ENCODE measurements around the gene AOPEP.

AOPEP gene

DNA sequence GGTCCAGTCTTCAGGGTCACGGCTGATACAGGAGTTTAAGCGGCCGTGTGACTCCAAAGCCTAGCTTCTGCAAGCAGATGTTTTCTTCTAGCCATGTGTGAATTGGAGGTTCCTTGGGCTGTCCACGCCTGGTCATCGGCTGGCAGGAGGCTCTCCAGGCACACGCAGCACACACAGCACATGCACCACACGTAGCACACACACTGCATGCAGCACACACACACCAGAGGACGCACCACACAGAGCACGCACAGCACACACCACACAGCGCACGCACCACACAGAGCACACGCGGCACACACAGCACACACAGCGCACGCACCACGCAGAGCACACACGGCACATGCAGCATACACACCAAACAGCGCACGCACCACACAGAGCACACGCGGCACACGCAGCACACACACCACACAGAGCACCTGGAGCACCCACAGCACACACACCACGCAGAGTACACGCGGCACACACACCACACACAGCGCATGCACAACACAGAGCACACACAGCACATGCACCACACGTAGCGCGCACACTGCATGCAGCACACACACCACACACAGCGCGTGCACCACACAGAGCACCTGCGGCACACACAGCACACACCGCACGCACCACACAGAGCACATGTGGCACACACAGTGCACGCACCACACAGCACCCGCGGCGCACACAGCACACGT is 356.7 kb downstream of the AOPEP start:
- DNase-seq (ENCODE audit: low spot score) = no peak

DNA sequence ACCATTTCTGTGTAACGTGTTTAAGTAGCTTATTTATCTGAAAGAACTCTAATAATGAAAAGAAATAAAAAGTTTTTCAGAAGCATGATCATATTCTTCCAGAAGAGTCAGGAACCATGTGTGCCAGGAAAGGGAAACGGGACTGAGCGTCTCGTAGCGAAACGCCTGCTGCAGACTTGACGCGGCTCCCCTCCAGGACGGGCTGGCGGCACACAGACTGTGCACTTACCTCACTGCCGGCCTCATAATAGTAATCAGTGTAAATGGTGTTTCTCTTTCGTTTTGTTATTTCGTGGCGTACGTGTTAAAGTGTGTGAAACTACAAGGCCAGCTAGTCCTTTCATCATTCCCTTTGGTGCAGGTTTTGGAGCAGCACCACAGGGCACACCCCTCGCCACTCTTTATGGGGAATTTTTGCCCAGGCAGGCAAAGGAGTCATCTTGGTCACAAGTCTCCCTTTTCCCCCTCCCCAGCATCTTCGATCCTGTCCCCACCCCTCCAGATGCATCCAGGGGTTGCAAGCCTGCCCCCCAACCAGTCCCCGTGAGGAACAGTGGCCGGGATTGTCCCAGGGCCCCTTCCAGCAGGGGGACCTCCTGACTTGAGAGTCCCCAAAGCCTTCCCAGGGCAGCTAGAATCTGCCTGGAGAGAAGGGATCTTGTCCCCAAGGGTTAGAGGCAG is 357.9 kb downstream of the AOPEP start:
- no peak for DNase-seq (ENCODE audit: low spot score)

DNA sequence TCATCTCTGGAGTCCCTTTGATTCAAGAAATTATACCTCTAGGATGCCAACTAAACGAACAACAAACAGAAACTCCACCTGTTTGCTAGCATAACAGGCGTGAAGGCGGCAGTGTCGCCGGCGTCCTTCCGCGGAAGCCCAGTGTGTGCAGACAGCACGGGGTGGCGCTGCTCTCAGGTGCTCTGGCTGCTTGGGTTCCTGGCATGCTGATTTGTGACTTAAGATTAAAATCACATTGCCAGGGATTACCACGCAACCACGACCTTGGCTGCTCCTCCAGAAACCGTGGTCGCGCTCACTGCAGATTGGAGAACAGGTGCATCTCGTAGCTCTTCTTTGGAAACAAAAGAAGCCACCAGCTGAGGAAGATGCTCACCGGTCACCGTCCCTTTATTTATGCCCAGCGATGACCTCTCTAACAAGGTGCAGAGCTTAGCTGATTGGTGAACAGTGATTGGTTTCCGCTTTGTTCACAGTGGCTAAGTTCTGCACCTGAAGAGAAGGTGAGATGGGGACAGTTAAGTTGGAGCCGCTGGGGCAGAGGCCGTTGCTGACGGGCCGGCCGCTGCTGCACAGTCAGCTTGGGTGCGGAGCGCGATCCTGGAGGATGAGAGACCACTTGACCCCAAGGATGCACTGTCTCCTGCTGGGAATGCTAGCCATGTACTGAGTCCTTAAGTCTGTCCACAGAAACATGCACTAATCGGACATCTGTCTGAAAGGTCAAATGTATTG is 358.7 kb downstream of the AOPEP start:
- no peak for DNase-seq (ENCODE audit: low spot score)

DNA sequence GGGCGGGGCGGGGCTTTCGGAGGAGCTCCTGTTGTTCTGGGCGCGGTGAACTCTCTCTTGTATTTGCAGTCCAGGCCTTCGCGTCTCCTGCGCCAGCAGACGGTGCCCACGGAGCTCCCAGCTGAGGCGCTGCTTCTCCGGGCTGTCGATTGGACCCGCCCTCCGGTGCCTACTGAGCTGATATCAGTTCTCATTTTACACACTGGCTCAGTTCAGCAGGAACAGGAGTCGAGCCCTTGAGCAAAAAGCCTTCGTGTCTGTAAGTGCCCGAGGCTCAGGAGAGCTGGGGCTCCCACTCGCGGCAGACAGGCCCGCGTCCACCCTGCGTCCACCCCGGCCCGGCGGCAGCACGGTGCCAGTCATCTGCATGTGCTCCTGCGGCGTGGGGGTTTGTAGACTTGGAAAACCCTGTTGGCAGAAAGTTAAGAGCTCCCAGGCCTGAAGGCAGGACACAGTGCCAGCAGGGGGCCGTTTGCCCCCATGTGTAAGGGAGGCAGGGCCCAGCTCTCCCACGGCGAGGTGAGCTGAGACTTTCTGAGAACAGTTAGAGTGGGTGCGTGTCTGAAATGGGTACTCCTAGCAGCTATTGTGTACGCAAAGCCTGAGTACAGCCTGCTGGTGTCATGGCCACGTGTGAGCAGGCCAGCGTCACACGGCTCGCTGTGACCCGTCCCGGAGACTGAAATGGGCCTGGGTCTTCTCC is 359.5 kb downstream of the AOPEP start:
- no peak for DNase-seq (ENCODE audit: low spot score)

DNA sequence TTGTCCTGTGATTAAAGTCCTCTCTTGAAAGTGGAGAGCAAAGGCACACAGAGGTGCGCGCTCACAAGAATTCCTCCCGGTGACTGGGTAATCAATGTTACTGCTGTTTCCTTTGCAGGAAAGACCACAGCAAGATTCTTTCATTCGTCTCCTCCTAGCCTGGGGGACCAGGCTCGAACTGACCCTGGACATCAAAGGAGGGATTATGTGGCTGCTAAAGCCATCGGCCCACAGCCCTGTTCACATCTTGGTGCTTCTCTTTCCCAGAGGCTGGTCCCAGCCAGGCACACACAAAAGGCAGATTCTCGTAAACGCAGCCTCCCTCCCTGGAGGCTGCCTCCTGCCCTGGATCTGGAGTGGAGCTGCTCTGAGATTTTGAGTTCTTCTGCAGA is 360.1 kb downstream of the AOPEP start:
- no peak for DNase-seq (ENCODE audit: low spot score)

DNA sequence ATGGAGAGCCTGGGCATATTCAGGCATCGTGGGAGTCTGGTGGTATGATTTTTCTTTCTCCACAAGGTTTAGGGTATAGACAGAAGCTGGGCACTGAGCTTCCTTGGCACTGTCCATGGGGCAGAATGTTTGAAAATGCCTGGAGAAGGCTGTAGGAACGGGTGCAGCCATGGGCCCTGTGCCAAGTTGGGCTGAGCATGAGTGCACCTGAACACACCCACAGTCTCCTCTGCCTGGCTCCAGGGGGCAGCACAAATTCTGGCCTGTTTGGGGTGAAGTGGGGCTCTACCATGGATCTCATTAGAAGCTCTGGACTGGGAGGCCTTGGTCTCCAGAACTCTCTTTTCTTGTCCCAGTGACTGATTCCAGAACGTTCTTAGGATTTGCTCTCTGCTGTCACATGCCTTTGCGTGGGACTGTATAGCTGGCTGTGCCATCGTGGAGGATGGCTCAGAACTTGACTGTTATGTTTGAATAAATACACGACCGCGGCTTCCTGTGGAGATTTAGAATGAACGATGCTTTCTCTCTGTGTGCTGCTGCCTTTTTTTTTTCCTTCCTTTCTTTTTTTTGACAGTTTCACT is 361.3 kb downstream of the AOPEP start:
- DNase-seq (ENCODE audit: low spot score) = no peak

DNA sequence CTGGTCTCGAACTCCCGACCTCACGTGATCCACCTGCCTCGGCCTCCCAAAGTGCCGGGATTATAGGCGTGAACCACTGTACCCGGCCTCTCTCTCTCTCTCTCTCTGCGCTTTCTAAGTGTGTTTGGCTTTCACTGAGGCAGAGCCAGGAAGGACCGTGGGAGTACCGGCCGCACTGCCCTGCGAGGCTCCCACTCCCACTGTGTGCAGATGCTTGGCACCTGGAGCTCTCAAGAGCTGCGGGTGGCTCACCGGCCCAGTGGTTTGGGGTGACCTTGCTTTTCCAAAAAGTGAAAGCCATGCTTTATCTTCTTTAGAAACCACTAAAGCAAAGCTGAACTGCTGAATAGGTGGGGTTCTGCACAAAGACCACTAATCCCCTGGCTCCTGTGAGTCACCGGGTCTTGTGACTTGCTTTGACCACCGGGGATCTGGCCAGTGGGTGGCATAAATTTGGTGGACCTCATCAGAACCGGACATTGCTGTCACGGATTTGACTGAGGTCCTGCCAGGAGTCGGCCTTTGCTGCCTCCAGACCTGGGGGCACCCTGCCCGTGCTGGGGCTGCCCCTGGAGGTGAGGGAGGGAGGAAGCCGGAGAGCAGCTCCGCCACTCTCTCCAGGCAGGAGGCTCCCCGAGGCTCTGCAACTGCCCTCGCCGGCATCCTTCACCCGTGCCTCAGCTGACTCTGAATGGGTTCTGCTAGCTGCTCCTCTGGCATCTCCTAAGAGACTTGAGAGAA is 362.1 kb downstream of the AOPEP start:
- DNase-seq (ENCODE audit: low spot score) = no peak

DNA sequence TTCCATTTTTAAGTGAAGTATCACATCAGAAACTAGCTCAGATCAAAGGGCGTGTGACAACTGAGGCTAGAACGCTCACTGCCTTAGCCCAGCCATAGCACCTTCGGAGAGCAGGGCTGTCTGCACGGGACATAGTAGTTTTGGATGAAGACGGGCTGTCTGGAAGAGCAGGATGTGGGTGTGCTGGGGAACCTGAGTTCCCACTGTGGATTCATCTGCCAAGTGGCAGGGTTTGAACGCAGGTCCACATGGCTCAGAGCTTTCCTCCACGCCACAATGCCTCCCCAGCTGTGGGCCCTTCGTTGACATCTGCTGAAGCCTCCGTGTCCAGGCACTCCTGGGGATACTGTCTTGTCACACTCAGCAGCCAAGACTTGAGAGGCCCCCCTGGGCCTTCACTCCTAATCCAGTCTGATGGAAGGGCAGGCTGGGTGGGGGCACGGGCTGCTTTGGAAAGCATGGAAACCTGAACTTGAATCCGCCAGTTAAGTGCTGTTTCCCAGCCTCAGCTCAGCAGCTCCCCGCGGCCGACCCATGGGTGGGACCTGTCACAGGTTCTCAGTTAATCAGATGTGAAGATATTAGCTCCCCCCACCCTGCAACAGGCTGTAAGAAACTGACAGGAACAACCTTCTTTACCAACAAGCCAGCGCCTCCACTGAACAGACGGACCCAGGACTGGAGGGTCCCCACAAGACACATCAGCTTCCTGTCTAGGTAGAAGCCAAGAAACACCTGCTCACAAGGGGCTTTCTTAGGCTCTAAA is 362.9 kb downstream of the AOPEP start:
- DNase-seq (ENCODE audit: low spot score) = no peak

DNA sequence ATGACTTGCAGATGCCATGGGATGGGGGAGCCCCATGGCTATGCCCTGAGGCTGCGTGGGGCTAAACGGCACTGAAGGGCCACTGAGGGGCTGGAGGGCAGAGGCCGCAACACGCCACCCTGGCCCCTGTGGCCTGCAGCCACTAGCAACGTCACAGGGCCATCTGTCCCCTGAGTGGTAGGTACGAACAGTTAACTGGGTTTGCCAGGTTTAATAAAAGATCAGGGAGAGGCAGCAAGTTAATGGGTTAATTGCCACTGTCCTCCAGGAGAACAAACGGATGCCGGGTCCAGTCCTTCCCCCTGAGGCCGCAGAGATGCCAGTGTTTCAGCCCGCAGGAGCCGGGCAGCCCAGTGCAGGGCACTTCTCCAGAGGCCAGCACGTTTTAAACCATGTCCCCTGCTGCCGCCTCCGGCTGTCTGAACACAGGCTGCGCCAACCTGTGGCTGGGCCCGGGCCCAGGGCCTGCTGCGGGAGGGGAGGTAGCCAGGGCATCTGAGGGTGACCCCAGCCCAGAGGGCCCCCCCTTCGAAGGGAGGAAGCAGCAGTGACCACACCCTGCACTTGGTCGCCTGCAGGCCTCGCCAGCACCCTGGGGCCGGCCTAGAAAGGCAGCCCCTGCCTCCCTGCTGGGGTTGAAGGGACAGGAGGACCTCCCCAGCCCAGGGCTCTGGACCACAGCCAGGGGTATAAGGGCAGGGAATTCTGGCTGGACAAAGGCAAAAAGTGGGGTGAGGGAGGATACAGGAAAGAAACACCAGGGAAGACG is 363.7 kb downstream of the AOPEP start:
- DNase-seq (ENCODE audit: low spot score) = no peak

DNA sequence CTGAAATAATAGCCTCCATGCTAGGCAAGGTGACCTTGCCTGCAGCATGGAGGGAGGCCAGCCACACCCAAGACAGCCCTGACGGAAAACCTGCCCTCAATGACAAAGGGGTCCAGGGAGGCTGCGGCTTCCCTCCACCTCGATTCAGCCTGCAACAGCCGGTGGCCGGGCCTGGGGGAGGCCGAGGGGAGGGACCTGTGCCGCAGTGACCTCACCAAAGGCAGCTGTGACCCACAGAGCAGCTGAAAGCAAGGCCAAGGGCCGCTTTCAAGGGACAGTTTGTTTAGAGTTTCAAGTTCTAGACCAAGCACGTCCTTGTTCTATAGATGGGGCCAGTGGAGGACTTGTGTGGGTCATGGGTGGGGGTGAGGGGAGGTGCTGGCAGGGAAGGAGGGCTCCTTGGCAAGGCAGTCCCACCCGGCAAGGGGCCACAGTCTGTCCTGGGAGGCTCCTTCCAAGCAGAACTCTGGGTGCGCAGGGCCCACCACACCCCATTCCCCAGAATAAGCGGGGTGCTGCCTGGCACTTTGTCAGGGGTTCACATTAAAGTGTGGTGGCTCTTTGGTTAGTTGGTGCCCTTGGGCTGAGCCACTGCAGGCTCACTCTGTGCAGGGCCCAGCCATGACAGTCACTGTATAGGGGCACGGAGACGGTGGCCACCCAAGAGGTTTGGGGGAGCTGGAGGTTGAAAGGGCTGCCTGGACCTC is 364.5 kb downstream of the AOPEP start:
- DNase-seq (ENCODE audit: low spot score) = no peak

DNA sequence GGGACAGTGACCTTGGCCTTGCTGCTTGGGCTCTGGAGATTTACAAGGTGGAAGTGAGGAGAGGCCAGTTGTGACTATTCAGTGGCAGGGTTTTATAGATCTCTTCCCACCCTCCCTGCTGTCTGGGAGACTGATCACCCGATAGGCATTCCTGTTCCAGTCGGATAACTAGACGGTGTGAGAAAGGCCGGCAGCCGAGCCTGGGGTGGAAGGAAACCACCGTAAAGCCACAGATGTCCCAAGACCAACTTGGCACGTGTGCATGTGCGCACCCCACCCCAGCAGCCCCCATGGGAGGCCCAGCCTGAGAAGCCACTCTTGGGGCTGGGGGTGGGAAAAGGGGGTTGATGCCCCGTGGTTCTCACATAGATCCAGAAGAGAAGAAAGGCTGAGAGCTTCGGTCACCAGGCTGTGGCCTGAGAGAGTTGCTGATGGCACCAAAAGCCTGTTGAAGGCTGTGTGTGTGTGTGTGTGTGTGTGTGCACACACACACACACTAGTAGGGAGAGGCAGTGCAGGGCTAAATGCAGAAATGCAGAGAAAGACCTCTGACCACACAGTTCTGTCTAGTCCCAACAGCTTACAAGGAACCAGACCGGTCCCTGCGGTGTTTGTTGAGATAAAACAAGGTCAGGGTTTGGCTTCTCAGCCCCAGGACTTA is 365.2 kb downstream of the AOPEP start:
- peak; percentile 69 for DNase-seq (ENCODE audit: low spot score)

DNA sequence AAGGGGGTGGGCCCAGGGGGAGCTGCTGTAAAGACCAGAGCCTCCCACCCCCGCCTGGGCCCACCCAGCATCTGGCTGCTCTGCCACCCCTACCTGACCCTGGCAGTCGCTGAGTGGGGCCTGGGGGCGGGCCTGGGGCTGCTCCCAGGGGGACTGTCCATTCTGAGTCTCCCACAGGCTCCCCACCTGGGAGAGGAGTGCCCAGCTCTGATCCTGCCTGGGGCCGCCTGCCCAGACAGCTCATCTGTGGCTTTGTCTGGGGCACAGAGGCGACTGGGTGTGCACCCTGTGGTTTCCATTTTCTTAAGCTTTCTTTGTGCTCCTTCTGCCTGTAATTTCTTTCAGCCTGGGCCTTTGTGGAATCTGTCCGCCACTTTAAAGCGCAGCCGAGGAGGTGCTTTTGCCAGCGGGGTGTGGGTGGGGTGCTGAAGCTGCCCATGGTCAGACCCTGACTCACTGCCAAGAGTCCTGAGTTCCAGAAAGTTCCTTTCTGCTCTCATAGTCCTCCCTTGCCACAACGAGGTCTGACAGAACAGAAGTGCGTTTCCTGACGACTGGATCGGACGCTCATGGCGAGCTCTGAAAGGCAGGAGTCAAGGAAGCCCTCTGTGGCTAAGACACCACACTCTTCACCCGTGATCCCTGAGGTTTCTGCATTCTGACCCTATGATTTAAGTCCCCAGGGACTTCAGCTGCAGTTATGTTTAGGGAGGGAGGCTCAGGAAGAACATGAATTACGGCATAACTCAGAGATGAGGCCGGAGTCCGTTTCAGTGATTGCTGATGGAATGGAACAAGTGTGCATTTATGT is 366.0 kb downstream of the AOPEP start:
- peak; percentile 69 for DNase-seq (ENCODE audit: low spot score)

DNA sequence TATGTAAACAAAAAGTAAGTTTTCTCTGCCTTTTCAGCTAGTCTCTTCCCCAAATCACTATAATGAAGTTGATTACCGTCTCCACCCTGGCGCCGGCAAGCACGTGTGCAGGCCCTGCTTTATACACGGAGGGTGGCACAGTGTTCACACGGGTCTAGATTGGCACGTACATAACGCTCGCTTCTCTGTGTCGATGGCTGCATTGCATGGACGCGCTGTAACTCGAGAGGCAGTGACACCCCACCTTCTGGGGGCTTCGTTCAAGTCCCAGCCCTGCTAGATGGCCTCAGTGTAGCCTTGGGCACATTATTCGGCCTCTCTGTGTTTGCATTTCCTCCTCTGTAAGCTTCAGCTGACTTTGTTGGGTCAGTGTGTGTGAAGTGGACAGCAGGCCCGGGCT is 367.1 kb downstream of the AOPEP start:
- no peak for DNase-seq (ENCODE audit: low spot score)

DNA sequence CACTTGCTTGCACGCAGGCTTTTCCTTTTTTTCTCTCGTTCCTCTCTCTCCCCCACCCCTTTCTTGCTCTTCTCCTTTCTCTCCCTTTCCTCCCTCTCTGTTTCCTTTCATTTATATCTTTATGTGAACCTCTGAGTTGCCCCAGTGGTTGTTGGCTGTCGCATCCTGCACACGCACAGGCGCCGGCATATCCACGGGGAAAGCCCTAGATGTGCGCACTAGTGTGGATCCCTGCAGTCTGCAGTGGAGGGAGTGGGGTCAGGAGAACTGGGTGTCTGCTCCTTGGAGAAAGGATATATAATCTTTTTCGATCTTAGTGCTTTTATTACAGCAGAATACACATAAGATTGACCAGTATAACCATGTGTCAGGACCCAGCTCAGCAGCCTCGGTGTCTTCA is 367.5 kb downstream of the AOPEP start:
- no peak for DNase-seq (ENCODE audit: low spot score)

DNA sequence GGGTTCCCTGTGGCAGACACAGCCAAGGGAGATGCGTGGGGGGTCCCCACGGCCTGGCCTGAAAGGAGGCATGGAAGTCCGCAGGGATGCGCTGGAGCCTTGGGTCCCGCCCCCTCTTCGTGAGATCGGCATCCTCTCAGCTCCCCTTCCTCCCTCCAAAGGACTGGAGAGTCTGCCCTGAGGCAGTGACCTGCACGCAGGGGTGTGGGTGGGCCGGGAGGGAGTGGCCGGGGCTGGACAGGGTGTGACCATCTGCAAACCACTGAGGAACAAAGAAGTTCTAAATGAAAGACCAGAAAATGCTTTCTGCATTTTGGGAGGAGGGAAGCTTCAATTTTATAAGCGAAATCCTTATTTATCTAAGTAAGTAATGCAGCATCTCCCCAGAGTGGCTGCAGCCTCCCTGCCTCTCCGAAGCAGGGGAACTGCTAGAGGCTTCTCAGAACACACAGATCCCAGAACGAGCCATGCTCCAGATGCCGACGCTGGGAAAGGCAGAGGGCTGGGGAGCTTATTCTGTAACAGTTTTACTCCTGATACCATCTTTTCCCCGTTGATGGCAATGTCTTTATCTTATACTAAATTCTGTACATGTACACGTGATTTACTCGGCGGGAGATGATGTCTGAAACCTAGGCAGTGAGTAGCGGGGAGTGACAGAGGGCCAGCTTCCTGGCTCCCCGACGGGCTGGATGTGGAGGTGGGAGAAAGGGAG is 369.3 kb downstream of the AOPEP start:
- no peak for DNase-seq (ENCODE audit: low spot score)

DNA sequence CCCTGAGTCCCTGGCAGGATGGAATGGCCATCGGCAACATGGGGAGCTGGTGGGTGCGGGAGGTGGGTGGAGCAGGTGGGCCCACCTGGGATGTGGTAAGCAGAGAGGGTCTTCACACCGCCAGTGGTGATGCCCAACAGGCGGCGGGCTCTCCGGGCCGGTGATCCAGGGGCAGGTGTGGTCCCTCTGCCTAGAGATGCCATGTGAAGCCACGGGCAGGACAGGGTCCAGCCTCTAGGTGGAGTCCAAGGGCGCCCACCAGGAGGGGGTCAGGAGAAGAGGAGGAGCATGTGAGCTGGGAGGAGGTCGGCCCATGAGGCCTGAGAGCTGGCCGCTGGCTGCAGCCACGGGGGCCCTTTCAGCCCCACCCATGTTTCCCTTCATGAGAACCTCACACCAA is 369.9 kb downstream of the AOPEP start:
- no peak for DNase-seq (ENCODE audit: low spot score)

DNA sequence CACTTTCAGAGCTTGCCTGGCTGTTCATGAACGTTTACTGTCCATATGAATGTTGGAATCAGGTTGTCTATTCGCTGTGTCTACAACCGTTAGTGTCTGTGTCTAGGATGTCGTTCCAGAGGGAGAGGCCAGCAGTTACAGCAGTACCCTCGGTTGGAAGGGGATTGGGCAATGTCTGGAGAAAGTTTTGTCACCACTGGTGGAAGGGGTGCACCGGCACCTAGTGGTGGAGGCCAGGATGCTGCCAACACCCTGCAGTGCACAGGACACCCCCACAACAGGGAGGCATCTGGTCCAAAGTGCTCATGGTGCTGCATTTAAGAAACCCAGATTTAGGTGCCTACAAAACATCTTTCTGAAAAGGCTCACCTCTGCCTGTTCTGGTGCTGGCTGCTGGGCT is 370.3 kb downstream of the AOPEP start:
- no peak for DNase-seq (ENCODE audit: low spot score)

All from AG08396 (cell line).